ENCODE measurements around the gene XRCC1.

XRCC1 gene

GRCh38 chr19:43499042-43499441 lies 76.3 kb downstream of the XRCC1 start:
- no peak for TF ChIP-seq EZH2phosphoT487 (IDR thresholded peaks at IDR 0.05; ENCODE audit: low read depth)
- no peak for TF ChIP-seq CTCF (IDR thresholded peaks at IDR 0.05; ENCODE audit: low read depth, low read length)

GRCh38 chr19:43498233-43498842 lies 77.0 kb downstream of the XRCC1 start:
- H3K27ac ChIP-seq (ENCODE audit: low read length) = no peak overlapping the region
- H3K27me3 ChIP-seq (ENCODE audit: low read depth, low read length) = no peaks in the 10 kb centered on the region
- peaks cover 70% of the 10 kb centered on the region for H3K36me3 ChIP-seq (replicated peaks; ENCODE audit: low read depth, low read length)
- H3K4me3 ChIP-seq (ENCODE audit: low read length) = no peak overlapping the region
- peaks cover 7% of the 10 kb centered on the region for H3K4me1 ChIP-seq (ENCODE audit: low read length)
- TF ChIP-seq EZH2phosphoT487 (IDR thresholded peaks at IDR 0.05; ENCODE audit: low read depth) = no peak
- no peak for TF ChIP-seq CTCF (IDR thresholded peaks at IDR 0.05; ENCODE audit: low read depth, low read length)
- peaks cover 22% of the 10 kb centered on the region; the same call in 1 of the 2 replicates for H4K20me1 ChIP-seq (ENCODE audit: insufficient read depth, low read length)
- no peak overlapping the region for H2AFZ ChIP-seq (ENCODE audit: low read depth, low read length)
- no peaks in the 10 kb centered on the region for H3K9me3 ChIP-seq (ENCODE audit: insufficient read depth, low read length)
- H3K4me2 ChIP-seq (ENCODE audit: low read length) = no peak overlapping the region
- no peak overlapping the region for H3K9ac ChIP-seq (ENCODE audit: low read length)
- peaks cover 18% of the 10 kb centered on the region for H3K79me2 ChIP-seq (ENCODE audit: low read length)

More at GRCh38 chr19:43499042-43499441, 76.3 kb downstream of the XRCC1 start:
- Histone ChIP-seq H3K27ac (ENCODE audit: low read length) (no peak overlapping the region), H3K27me3 (ENCODE audit: low read depth, low read length) (no peaks in the 10 kb centered on the region), H3K4me3 (ENCODE audit: low read length) (no peak overlapping the region), H3K36me3 (replicated peaks; ENCODE audit: low read depth, low read length) (peaks cover 65% of the 10 kb centered on the region), H3K9ac (ENCODE audit: low read length) (no peak overlapping the region), H3K4me2 (ENCODE audit: low read length) (no peak overlapping the region), H2AFZ (ENCODE audit: low read depth, low read length) (no peak overlapping the region), H3K9me3 (ENCODE audit: insufficient read depth, low read length) (no peaks in the 10 kb centered on the region), H3K79me2 (ENCODE audit: low read length) (peaks cover 22% of the 10 kb centered on the region), H3K4me1 (ENCODE audit: low read length) (peaks cover 7% of the 10 kb centered on the region), H4K20me1 (ENCODE audit: insufficient read depth, low read length) (peaks cover 22% of the 10 kb centered on the region; the same call in 1 of the 2 replicates)

GRCh38 chr19:43496960-43497359 lies 78.4 kb downstream of the XRCC1 start:
- Histone ChIP-seq H3K4me3 (ENCODE audit: low read length) (no peak overlapping the region), H3K9ac (ENCODE audit: low read length) (no peak overlapping the region), H3K27ac (ENCODE audit: low read length) (no peak overlapping the region), H3K4me1 (ENCODE audit: low read length) (no peaks in the 10 kb centered on the region), H2AFZ (ENCODE audit: low read depth, low read length) (no peak overlapping the region), H3K27me3 (ENCODE audit: low read depth, low read length) (no peaks in the 10 kb centered on the region), H3K79me2 (ENCODE audit: low read length) (peaks cover 4% of the 10 kb centered on the region), H4K20me1 (ENCODE audit: insufficient read depth, low read length) (peaks cover 22% of the 10 kb centered on the region; the same call in 1 of the 2 replicates), H3K36me3 (replicated peaks; ENCODE audit: low read depth, low read length) (peaks cover 61% of the 10 kb centered on the region), H3K4me2 (ENCODE audit: low read length) (no peak overlapping the region), H3K9me3 (ENCODE audit: insufficient read depth, low read length) (no peaks in the 10 kb centered on the region)
- no peak for TF ChIP-seq CTCF (IDR thresholded peaks at IDR 0.05; ENCODE audit: low read depth, low read length)
- TF ChIP-seq EZH2phosphoT487 (IDR thresholded peaks at IDR 0.05; ENCODE audit: low read depth) = no peak

- Histone ChIP-seq H4K20me1 (ENCODE audit: insufficient read depth, low read length) (peaks cover 17% of the 10 kb centered on the region; the same call in 1 of the 2 replicates), H2AFZ (ENCODE audit: low read depth, low read length) (no peak overlapping the region), H3K4me3 (ENCODE audit: low read length) (no peak overlapping the region), H3K4me1 (ENCODE audit: low read length) (no peaks in the 10 kb centered on the region), H3K27me3 (ENCODE audit: low read depth, low read length) (no peaks in the 10 kb centered on the region), H3K79me2 (ENCODE audit: low read length) (no peaks in the 10 kb centered on the region), H3K36me3 (replicated peaks; ENCODE audit: low read depth, low read length) (peaks cover 61% of the 10 kb centered on the region), H3K9me3 (ENCODE audit: insufficient read depth, low read length) (no peaks in the 10 kb centered on the region), H3K9ac (ENCODE audit: low read length) (no peak overlapping the region), H3K4me2 (ENCODE audit: low read length) (no peak overlapping the region), H3K27ac (ENCODE audit: low read length) (no peak overlapping the region)
- no peak for TF ChIP-seq EZH2phosphoT487 (IDR thresholded peaks at IDR 0.05; ENCODE audit: low read depth)
These were observed 80.2 kb downstream of the XRCC1 start for GRCh38 chr19:43495082-43495481.
